HK-2 (cell line): Measurements from ENCODE around the gene FAM107A.

ENCODE experiments used
- DNase-seq: peaks from one replicate; pipeline ENCODE4 v3.0.0-alpha.2; 2018; ENCODE audit not compliant: unreplicated experiment

Gene FAM107A

DNA sequence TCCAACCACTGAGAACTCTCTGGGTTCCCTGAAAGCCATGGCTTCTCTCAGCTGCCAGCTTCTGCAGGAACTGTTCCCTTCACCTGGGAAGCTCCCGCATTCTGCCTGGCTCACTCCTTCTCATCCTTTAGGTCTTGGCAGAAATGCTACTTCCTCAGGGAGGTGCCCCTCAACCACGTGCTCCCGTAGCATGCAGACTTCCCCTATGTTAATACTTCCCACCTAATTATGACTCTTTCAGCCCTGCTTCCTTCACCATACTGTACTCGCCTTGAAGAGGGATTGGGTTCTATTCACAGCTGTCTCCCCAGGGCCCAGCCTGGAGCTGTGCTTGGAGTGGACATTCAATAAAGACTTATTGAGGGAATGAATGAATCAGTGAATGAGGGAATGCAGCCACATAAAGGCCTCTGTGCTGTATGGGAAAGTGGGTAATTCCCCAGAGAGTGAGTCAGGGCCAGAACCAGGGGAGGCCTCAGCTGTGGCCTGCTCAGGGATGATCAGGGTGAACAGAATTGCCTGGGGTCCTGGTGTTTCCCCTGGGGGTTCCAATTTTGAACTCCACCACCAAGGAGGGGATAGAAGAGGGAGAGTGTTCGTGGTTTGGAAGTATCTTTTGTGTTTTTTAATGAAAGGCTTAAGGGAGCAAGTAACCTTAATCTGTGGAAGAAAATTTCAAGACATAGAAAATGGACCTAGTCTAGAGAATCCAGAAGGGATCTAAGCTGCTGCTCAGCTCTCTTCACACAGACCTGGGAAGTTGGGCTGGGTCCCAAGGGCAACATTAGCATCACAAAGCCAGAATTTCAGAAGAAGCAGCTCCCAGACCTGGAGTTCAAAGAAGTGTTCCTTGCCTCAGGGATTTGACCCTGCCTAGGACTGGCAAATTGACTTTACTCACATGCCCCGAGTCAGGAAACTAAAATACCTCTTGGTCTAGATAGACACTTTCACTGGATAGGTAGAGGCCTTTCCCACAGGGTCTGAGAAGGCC lies 14.6 kb upstream of the FAM107A start:
- DNase-seq: no peak

- DNase-seq: no peak
Measured at GRCh38 chr3:58588030-58588614, 10.9 kb upstream of the FAM107A start.

DNA sequence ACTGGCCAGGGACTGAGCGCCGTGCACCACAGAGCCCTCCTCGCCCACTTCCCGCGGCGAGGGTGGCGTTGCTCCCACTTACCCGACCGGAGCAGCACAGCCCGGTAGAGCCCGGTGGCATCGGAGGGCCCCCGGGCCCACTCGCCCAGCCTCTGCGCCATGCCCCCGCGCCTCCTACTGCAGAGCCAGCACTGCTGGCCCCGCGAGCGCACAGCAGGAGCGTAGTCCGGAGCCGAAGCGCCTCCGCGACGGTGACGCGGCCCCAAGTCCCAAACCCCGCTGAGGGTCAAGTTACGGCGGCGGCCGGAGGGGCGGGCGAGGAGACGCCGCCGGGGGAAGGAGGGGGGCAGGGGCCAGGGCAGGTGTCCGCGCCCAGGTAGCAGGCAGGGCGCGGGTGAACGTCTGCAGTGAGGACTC lies 9.6 kb upstream of the FAM107A start:
- no peak for DNase-seq

- peak; percentile 76 for DNase-seq
Measured at GRCh38 chr3:58585994-58586393, 8.8 kb upstream of the FAM107A start.

DNA sequence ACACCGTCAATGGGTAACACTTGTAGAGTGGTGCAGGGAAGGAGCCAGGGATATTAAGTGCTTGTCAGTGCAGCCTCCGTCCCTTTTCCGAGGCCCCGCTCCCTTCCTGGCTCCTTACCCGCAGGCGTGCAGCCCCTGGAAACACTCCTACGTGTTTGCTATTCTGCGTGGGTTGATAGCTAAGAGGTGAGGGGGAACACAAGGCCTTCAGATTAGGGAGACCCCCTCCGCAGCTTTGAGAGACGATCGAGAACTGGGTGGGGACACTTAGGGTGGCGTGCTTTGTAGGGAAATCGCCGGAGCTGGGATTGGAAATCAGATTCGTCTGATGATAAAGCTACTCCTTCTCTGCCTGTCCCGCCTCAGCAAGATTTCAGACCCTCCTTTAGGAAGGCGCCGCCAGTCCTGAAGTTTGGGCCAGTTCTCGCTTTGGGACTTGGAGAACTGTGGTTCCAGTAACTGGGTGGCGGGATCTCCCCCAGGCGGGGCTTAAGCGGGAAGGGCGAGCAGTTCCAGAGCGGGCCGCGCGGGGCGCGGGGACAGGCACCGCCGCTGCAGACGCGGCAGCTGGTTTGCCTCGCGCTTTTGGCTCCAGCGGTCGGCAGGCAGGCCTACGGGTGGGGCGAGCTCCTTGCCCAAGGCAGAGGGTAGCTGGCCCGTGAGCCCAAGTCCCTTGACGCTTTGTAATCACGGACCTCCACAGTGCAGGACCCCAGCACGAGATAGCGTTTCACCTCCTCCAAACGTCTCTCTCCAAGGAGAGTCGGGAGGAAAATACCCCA lies 8.0 kb upstream of the FAM107A start:
- peak; percentile 67 for DNase-seq

- DNase-seq: no peak
Measured at GRCh38 chr3:58584690-58585004, 7.5 kb upstream of the FAM107A start.

DNA sequence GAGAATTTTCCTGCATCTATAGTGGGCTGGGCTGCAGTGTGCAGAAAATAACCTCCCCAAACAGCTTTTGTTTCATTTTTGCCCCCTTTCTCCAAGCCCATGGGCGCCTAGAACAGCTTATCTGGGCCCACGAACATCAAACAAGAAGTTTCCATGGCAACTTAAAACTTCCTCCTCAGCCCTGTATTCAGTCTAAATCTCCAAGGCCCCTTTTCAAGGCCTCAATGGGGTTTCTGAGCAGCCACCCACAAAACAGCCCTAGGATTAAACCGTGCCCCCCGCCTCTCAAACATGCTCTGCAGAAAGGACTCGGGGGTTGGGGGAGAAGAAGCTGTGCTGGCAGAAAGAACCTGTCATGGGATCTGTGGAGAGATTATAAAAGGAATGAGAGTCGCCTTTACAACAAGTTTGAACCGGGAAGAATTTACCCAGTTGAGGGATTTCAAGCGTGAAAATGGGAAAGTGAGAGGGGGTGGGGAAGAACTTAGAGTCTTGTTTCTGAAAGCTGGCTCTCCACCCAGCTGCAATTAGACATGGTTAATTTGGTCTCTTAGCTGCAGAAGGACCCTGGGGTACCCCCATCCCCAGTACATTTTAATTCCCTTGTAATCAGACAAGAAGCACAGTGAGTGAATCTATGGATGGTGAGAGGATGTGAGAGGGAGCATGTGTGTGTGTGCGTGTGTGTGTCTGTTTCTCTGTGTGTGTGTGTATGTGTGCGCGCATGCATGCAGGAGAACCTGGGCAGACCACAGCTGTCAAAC lies 4.3 kb upstream of the FAM107A start:
- no peak for DNase-seq

- DNase-seq: no peak
Measured at GRCh38 chr3:58580826-58581327, 3.7 kb upstream of the FAM107A start.

GRCh38 chr3:58578873-58579272 lies 1.7 kb upstream of the FAM107A start:
- no peak for DNase-seq

DNA sequence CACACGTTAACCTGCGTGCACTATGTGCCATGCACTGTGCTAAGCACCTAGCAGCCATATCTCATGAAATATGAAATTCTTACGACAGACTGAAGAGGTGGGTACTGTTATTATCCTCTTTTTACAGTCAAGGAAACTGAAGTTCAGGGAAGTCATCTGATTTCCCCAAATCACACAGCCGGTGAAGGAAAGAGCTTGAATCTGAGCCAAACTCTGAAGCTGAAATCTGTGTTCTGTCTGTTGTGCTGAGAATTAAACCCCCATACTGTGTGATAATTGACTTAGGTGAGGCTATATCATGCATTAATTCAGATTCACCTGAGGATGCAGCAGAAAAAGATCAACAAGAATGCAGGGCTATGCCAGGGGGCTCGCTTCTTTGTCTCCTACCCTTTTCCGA lies 475 bp downstream of the FAM107A start:
- DNase-seq: no peak

- no peak for DNase-seq
Measured at GRCh38 chr3:58575971-58576652, 1.1 kb downstream of the FAM107A start.

DNA sequence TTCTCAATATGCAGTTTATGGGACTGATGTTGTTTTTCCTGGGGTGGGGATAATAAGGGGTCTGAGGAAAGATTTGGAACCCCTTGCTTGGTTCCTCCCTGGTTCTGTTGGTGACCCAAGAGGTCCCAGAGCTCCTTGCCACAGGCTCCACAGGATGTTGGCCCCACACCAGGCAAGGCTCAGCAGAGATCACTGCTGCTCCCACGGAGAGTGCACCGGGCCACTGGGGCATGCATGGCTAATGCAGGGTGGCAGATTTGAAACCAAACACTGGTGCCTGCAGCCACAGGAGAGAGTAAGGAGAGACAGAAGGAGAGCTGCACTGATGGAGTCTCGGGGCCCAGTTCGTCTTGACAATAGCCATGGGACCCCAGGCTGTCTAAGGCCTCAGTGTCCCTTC lies 2.5 kb downstream of the FAM107A start:
- DNase-seq: no peak

DNA sequence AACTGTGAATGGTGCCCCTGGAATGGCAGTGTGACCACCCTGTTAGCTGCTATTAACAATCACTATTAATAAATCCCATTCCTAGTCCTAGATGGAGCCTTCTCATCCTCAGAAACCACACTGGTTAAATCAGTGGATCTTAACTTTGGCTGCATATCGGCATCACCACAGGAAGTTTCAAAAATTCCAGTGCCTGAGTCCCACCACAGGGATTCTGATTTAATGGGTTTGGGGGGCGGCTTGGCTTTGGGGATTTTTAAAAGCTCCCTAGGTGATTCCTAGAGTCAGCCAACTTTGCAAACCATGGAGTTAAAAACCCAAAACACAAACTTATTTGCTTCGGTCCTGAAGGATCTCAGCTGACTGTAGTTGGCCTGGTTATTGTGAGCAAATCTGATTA lies 3.1 kb downstream of the FAM107A start:
- DNase-seq: no peak

- DNase-seq: no peak
Measured at GRCh38 chr3:58573640-58574039, 3.6 kb downstream of the FAM107A start.

DNA sequence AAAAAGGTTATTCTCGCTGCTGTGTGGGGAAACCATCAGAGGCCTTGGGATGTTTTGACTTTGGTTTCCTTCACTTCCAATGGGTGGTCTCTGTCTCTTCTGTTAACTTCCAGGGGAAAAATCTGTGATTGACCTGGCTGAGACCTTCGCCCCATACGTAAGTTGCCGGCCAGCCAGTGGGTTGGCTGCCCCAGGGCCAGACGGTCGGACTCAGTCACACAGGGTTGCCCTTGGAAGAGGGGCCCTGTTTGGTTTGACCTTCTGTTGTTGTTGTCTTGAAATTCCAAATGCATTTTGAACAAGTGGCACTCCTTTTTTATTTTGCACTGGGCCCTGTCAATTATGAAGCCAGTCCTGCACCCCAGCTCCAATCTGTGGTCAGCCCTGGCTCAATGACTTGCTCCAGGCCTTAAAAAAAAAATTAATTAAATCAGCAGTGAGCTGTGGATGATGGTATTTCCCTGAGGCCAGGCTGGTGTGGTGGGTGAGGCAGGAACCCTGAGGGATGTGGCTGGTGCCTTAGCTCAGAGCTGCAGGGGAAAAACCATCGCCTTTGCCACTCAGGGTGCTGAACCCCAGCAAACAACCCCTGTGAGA lies 4.5 kb downstream of the FAM107A start:
- DNase-seq: no peak

DNA sequence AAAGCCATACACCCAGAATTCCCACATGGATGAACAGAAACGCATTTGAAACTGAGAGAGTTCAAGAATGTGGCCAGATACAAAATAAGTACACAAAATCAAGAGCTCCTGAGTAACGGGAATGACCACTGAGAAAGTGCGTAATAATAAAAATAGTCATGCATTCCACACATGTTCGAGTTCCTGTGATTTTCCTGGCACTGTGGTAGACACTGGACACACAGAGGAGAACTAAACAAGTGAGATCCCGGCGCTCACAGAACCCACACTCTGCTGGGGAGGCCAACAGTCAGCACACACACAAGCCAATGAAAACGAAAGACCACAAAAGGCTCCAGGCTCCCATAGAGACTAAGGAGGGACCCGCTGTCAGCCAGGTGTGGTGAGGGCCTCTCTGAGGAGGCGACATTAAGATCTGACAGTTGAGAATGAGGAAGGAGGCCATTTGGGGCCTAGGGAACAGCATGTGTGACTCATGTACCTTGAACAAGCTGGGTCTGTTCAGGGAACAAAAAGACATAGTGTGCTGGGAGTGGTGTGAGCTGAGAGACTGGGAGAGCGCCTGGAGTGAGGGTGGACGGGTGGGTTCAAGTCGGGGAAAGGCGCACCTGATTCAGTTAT lies 5.1 kb downstream of the FAM107A start:
- DNase-seq: no peak

DNA sequence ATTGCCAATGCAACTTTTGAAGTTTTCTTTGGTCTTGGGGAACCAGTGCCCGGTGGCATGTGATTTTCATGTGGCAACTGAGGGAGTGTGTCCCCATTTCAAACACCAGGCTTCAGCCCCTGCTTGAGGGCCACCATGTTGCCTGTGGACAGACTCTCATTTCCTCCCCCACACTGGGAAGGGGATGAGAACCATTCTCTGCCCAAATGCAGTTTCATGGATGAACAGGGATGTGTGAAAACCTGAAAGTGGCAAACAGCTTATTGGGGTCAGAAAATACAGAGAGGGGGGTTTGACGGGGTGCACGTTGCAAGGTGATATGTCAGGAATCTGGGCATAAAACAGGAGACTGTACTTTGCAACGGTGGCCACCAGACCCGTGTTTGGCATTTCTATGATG lies 6.3 kb downstream of the FAM107A start:
- DNase-seq: no peak

- no peak for DNase-seq
Measured at GRCh38 chr3:58569287-58570001, 7.7 kb downstream of the FAM107A start.

GRCh38 chr3:58568572-58569286 lies 8.5 kb downstream of the FAM107A start:
- DNase-seq: peak; percentile 77
